Cortex of kidney (tissue), 1 donor: ENCODE measurements around the gene SMIM20.

Experiments
- DNase-seq: peaks from one replicate; lab custom pipeline; 2025; lab: John Stamatoyannopoulos, UW

The SMIM20 gene

GRCh38 chr4:25926462-25926861 lies 12.4 kb downstream of the SMIM20 start:
- no peak for DNase-seq

GRCh38 chr4:25927361-25928195 lies 13.6 kb downstream of the SMIM20 start:
- DNase-seq = no peak

GRCh38 chr4:25928379-25929297 lies 14.6 kb downstream of the SMIM20 start:
- no peak for DNase-seq

DNA sequence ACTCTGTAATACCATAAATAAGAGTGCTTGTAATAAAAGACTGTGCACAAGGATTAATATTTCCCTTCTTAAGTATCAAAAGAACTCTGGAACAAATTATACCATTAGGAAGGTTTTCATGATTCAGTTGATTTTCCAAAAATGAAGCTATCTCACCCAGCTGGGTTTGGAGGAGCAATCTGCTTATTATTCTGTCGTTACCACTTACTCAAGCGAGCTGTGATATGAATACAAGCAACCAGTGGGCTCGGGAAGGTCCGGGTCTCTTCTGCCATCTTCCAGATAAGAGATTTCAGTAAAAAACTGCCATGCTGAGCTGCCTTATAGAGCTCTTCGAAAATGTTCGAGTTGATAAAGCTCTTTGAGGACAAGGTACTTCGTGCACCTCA lies 15.3 kb downstream of the SMIM20 start:
- DNase-seq = no peak

GRCh38 chr4:25930731-25931354 lies 16.8 kb downstream of the SMIM20 start:
- no peak for DNase-seq

- DNase-seq = no peak
Observed at GRCh38 chr4:25936696-25937095, 22.7 kb downstream of the SMIM20 start.

- DNase-seq = no peak
Observed at GRCh38 chr4:25937801-25938200, 23.8 kb downstream of the SMIM20 start.

DNA sequence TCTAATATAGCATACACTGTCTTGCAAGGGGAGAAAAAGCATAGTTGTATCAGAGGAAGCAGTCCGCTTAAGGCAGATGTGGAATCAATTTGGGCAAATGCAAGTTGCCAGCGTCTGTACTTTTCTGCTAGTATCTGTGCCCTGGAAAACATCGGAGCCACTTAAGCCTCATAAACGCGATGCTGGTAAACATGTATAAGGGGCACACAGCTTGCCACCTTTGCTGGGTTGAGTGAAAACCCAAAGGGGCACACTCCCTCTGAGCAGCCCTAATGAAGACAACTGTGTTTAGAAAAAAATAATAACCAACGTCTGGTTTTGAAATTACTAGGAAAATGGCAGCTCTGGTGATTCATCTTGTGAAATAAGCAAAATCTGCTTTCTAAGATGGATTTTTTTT lies 24.3 kb downstream of the SMIM20 start:
- DNase-seq = no peak

- DNase-seq = no peak
Observed at GRCh38 chr4:25938787-25939186, 24.8 kb downstream of the SMIM20 start.

DNA sequence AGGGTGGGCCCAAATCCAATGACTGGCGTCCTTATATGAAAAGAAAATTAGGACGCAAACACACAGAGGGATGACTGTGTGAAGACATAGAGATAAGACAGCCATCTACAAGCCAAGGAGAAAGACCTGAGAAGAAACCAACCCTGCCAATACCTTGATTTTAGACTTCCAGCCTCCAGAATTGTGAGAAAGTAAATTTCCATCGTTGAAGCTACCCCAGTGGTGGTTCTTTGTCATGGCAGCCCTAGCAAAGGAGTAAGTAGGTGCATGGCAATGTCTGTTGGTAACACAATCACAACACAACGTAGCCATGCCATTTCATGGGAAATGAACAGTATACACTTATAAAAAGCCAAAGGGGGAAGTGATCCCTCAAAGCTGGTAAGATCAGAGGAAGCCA lies 25.3 kb downstream of the SMIM20 start:
- no peak for DNase-seq

- DNase-seq = no peak
Observed at GRCh38 chr4:25941457-25942221, 27.6 kb downstream of the SMIM20 start.

DNA sequence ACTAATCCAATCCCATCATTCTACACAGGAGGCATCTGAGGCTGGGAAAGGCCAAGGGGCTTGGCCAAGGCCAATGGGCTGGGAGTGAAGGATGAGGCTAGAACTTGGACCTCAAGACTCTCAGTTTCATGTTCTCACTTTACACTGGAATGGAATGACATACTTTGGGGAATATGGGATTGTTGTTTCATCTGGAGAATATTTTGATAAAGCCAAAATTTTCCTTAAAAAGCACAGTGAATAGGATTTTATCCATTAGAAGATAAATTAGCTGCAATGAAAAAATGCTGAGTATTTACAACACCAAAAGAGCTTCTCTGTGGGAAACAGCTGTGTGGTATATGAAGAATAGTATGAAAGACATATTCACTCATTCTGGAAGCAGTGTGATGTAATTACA lies 29.3 kb downstream of the SMIM20 start:
- DNase-seq = no peak

- no peak for DNase-seq
Observed at GRCh38 chr4:25943805-25944204, 29.8 kb downstream of the SMIM20 start.

- DNase-seq = no peak
Observed at GRCh38 chr4:25948051-25948450, 34.0 kb downstream of the SMIM20 start.

DNA sequence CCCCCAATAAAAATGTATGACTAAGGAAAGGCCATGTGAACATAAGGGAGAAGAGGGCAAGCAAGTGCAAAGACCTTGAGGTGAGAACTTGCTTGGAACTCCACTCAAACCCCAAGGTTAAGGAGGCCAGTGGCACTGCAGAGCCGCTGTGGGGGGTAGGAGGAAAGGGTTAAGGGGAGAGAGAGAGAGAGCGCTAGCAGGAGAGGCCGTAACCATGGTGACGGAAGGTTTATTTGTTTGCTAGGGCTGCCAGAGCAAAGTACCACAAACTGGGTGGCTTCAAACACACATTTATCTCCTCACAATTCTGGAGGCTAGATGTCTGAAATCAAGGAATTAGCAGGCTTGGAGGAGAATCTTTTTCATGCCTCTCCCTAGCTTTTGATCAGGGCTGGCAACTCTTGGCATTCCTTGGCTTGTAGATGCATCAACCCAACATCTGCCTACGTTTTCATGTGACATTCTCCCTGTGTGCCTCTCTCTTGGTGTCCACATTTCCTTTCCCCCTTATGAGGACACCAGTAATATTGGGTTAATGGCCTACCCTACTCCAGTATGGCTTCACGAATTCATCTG lies 35.2 kb downstream of the SMIM20 start:
- DNase-seq = no peak

GRCh38 chr4:25949994-25950393 lies 36.0 kb downstream of the SMIM20 start:
- no peak for DNase-seq

DNA sequence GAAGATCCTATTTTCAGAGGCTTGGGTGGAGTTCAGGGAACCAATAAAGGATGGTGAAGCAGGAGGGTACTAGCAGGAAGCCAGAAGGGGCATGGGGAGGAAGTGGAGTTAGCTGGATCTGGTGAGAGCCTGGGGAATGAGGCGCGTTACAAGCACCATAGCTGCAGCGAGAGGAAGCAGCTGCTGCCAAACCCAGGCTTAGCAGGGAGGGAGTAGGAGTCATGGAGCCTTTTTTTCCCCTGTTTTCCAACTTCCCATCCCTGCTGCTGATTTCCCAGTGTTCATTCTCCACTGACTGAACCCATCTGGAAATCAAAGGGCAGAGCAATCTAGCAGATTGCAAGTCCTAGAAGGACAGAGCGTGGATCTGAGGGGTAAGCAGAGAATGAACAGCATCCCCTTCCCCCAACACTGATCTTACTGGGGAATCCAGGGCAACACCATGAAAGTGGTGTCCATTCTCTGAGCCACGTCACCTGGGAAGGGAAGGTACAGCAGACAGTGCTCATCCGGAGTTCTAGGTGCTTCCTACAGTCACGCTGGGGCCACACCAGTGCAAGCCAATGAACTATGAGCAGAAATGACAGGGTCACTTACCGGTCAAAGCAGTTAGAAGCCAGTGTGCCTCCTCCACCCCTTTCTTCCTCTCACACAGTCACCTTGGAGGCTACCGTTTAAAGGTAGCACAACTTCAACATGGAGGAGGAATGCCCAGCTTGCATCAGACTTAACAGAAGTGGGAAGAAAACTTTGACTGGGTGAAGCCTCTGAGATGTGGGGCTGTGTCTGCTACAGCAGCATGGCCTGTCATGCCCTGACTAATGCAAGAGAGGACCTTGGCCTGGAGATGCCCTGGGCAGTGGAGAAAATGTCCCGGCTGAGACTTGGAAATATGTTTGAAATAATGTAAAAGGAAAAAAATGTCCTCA lies 36.7 kb downstream of the SMIM20 start:
- no peak for DNase-seq

GRCh38 chr4:25951390-25951952 lies 37.5 kb downstream of the SMIM20 start:
- no peak for DNase-seq

DNA sequence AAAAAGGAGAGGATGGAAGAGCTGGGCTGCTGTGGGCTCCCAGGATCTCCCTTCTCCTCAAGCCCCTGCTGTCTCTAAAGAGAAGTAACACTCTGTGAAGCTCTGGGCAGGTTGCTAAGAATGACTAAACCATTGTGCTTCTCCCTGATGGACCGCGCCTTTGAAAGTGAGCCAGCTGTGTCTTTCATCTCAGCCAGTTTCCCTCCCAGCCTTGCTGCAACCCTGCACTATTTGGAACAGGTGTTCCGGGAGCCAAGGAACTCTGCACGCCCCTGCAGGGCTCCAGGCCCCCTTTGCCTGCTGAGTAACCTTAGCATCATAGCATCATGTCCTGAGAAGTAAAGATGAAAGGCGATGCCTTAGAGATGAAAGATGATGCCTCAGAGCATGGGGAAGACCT lies 39.7 kb downstream of the SMIM20 start:
- no peak for DNase-seq

DNA sequence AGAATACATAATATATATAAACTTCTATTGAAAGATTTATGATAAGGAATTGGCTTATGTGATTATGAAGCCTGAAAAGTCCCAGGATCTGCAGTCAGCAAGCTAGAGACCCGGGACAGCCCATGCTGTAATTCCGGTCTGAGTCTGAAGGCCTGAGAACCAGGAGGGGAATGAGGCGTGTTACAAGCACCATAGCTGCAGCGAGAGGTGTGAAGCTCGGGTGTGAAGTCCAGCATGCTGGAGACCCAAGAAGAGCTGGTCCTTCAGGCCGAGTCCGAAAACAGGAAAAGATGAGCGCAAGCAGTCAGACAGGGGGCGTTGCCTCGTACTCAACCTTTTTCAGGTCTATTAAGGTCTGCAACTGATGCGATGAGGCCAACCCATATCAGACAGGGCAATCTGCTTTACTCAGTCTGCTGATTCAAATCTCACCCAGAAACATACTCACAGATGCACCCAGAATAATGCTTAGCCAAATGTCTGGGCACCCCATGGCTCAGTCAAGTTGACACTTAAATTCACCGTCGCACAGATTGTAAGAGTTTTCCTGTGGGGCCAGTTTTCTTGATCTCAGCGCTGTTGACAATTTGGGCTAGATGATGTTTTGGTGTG lies 40.4 kb downstream of the SMIM20 start:
- DNase-seq = no peak
